ENCODE results near the gene NAA80. TPM values are rescaled to one million over a fixed set of nuclear protein-coding genes. Genes with fewer than 3 reads are reported as not detected.

Gene NAA80
- total and polyA plus RNA-seq, 5 experiments from 2014 or later, result 10.8 to 36.8 (median 18.7) TPM

DNA sequence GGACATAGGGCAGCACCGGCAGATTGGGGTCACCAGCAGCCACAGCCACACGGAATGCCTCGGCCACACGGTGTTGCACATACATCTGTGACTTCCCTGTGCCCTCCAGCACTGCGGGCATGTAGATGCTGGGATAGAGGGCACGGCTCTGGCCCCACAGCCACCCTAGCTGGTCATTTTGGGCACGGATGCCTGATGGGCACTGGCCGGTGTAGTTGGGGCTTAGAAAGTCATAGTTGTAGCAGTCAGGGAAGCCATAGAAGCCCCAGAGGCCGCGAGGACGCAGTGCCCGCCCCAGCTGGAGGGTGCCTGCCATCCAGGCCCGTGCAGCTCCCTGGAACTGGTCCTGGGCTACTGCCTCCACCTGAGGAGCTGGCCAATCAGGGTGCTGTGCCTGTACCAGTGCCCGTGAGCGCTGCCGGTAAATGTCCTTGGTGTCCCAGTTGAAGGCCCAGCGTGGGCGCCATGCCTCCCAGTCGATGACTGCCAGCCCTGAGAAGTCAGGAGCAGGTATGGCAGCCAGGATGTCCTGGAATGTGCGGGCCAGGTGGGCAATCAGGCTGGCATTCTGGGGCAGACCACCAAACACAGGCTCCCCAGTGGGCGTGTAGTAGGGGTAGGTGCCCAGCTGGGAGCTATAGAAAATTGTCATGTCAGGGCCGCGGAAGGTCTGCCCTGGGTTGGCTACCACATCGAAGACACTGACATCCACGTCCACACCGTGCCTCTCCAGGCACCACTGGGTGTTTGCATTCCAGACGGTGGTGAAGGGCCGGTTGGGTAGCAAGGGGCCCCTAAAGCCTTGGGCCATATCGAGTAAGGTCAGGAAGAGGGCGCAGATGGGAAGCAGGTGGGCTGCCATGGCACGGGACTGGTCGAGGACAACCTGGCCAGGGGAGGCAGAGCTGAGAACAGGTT is 3.1 kb upstream of the NAA80 start:
- ATAC-seq, result no peak
- H3K4me1 Mint-ChIP-seq, result peaks cover 15 to 41% (median 35%) of the 10 kb centered on the region in 4 donors
- POLR2A ChIA-PET, result interaction anchor here (1.5 to 2.3 kb wide), 3 partner anchors 10 to 48 kb away, joined by 3 to 7 read pairs (median 6); partner anchors contain the start of genes CYB561D2, IFRD2 and NPRL2
- DNase-seq, result no peak
- H3K27ac Mint-ChIP-seq, result peak overlapping the region in 9 of 10 donors; percentile 27 to 80 (median 43)
- H3K36me3 Mint-ChIP-seq, result peaks cover 0 to 2% (median 0%) of the 10 kb centered on the region in 3 donors
- no peaks in the 10 kb centered on the region for H3K9me3 Mint-ChIP-seq
- H3K4me3 Mint-ChIP-seq, result peak overlapping the region in 2 of 10 donors; percentile 10 to 28
- no peaks in the 10 kb centered on the region for H3K27me3 Mint-ChIP-seq

DNA sequence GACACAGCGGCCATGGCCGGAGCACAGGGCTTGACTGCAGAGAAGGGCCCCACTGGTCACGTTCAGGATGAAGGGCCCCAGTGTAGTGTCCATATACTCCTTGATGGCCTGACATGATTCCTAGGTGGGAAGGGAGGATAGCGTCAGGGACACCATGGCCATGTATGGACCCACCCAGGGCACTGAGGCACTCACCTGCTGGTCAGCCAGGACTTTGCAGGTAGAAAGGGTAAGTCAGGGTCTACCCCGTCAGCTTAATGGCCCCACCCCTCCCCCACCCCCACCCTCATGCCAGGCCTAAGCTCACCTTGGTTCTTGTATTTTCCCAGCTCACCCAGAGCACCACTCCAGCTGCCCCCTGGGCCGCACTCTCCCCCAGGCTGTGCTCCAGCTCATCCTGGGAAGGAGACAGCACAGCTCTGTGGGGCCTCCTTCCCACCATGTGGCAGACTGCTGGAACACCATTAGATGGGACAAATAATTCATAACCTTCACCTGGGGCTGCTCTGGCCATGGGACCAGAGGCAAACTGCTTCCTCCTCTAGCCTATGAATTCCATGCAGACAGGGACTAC is 1.6 kb upstream of the NAA80 start:
- peaks cover 18 to 45% (median 35%) of the 10 kb centered on the region in 4 donors for H3K4me1 Mint-ChIP-seq
- peaks cover 0 to 6% (median 0%) of the 10 kb centered on the region in 3 donors for H3K36me3 Mint-ChIP-seq
- H3K27ac Mint-ChIP-seq, result peak overlapping the region in 9 of 10 donors; percentile 95 to 100 (median 99)
- peak overlapping the region in 9 of 10 donors; percentile 58 to 99 (median 96) for H3K4me3 Mint-ChIP-seq
- ATAC-seq (no peak), DNase-seq (no peak)
- H3K27me3 Mint-ChIP-seq, result no peaks in the 10 kb centered on the region
- POLR2A ChIA-PET, result interaction anchor here (0.6 to 3.1 kb wide), 6 partner anchors 15 to 50 kb away, joined by 3 to 44 read pairs (median 6); partner anchors contain the start of genes CYB561D2 and NPRL2
- H3K9me3 Mint-ChIP-seq, result no peaks in the 10 kb centered on the region

DNA sequence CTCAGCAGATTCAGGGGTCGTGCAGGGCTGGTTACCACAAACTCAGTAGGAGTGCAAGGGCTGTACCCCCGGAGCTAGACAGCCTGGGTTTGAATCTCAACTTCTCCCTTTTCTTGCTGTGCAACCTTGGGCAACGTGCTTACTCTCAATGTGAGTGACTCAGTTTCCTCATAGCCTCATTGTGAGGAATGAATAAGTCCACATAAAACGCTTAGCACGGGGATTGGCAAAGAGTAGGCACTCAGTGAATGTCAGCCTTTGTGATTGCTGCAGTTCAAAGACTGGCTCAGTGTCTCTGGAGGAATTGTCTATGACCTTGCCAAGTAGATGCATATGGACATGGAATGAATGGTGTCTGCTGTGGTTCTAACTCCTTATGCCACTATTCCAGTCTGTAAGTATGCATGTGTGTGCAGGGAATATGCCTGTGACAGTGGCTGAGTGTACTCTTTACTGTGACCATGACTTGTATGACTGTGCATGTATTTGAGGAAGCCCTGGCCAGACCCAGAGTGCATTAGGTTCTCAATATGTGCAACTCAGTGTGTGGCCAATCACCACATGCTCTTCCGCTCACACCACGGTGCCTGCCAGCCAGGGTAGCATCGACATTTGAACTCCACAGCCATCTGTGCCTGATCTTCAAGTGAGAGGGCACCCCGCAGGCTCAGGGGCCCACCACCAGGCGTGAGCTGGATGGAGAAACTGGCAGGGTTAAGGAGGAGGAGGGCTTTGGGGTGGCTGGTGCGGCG is 900 bp upstream of the NAA80 start:
- peaks cover 19 to 45% (median 35%) of the 10 kb centered on the region in 4 donors for H3K4me1 Mint-ChIP-seq
- ATAC-seq, result no peak
- peaks cover 0 to 6% (median 0%) of the 10 kb centered on the region in 3 donors for H3K36me3 Mint-ChIP-seq
- H3K27me3 Mint-ChIP-seq, result no peaks in the 10 kb centered on the region
- peak overlapping the region; percentile 95 to 99 (median 97) for H3K4me3 Mint-ChIP-seq
- peak overlapping the region; percentile 95 to 100 (median 99) for H3K27ac Mint-ChIP-seq
- POLR2A ChIA-PET, result interaction anchor here (0.6 to 3.1 kb wide), 21 partner anchors 9 to 360 kb away, joined by 3 to 44 read pairs (median 8); partner anchors contain the start of genes CYB561D2, NPRL2, RASSF1 and RBM6
- DNase-seq, result no peak
- H3K9me3 Mint-ChIP-seq, result no peaks in the 10 kb centered on the region

DNA sequence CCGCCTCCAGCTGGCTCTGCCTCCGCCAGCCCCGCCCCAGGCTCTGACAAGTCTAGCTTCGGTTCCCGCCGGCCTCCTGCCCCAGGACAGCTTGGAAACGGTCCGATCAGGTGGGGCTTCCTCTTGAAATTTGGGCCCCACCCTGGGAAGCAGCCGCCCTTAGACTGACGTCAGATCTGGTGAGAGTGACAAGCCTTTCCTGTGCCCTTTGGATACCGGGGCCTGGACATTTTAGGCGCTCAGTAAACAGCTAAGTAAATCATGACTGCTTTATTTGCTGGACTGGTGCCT is 378 bp upstream of the NAA80 start:
- no peak for DNase-seq
- POLR2A ChIA-PET, result interaction anchor here (0.6 to 3.1 kb wide), 23 partner anchors 9 to 359 kb away, joined by 3 to 44 read pairs (median 8); partner anchors contain the start of genes CYB561D2, HEMK1, NPRL2 and RASSF1
- H3K9me3 Mint-ChIP-seq, result no peaks in the 10 kb centered on the region
- H3K36me3 Mint-ChIP-seq, result peaks cover 0 to 6% (median 0%) of the 10 kb centered on the region in 3 donors
- peak overlapping the region; percentile 95 to 100 (median 99) for H3K27ac Mint-ChIP-seq
- no peak for ATAC-seq
- H3K4me1 Mint-ChIP-seq, result peaks cover 19 to 41% (median 34%) of the 10 kb centered on the region in 4 donors
- H3K27me3 Mint-ChIP-seq, result no peaks in the 10 kb centered on the region
- H3K4me3 Mint-ChIP-seq, result peak overlapping the region; percentile 95 to 99 (median 97)

DNA sequence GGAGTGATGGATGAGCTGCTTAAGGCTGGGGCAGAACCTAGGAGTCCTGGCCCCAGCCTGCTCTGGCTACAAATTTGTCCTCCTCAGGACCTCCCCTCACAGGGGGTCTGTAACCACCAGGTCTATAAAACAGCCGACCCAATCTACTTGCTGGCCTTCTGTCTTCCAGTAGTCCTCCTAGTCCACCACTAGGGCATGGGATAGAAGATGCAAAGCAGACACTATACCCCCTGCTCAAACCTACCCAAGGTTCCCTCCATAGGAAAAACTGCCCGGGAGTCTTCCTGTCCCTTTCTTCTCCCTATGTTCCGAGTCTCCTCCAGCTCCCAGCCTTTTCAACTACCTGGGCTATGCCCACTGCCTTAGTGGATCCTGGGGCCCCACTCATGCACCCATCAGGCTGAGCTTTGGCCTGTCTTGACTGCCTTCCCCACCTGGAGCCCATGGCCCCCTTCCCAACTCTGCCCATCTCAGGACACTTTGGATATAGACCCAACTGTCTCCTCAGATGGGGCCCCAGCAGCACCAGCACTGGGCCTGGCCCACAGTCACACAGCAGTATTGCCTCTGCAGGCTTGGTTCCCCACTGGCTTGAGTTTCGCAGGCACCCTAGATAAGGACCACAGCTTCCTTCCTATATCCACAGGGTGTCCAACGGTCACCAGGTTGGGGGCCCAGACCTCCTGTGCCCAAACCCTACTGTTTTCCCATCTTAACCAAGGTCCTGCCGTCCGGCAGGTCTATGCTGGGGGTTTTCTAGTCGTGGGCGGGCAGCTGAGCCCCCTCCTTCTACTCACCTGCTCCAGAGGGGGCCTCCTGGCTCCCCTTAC is 1.1 kb downstream of the NAA80 start:
- peak overlapping the region in 9 of 10 donors; percentile 75 to 100 (median 99) for H3K27ac Mint-ChIP-seq
- H3K4me3 Mint-ChIP-seq, result peak overlapping the region; percentile 95 to 99 (median 97)
- H3K27me3 Mint-ChIP-seq, result no peaks in the 10 kb centered on the region
- ATAC-seq (no peak), DNase-seq (peak in 1 of 10 donors; percentile 17)
- H3K9me3 Mint-ChIP-seq, result no peaks in the 10 kb centered on the region
- POLR2A ChIA-PET, result interaction anchor here (0.6 to 3.1 kb wide), 21 partner anchors 9 to 484 kb away, joined by 3 to 44 read pairs (median 9); partner anchors contain the start of genes CYB561D2, GNAI2, HEMK1 and NPRL2
- peaks cover 19 to 44% (median 35%) of the 10 kb centered on the region in 4 donors for H3K4me1 Mint-ChIP-seq
- H3K36me3 Mint-ChIP-seq, result peaks cover 0 to 6% (median 0%) of the 10 kb centered on the region in 3 donors

DNA sequence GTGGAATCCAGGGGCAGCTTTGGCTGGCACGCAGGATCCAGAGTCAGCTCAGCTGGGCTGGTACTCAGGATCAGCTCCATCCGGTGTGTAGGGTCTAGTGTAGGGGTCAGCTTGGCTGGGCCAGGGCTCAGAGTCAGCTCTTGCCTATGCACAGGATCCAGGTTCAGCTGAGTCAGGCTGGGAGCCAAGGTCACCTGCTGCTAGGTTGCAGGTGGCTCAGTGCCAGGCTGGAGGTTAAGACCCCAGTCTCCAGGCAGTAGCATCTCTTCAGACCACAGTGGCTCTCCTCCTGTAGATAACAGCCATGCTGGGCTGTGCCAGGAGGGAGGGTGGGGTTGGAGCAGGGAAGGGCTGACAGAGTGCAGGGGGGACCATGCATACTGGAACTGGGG is 1.8 kb downstream of the NAA80 start:
- peaks cover 0 to 6% (median 0%) of the 10 kb centered on the region in 3 donors for H3K36me3 Mint-ChIP-seq
- no peaks in the 10 kb centered on the region for H3K9me3 Mint-ChIP-seq
- peak overlapping the region in 4 of 10 donors; percentile 95 to 98 (median 96) for H3K4me3 Mint-ChIP-seq
- DNase-seq (no peak), ATAC-seq (no peak)
- POLR2A ChIA-PET, result interaction anchor here (0.7 to 2.9 kb wide), 7 partner anchors 8 to 53 kb away, joined by 3 to 19 read pairs (median 9); partner anchors contain the start of genes CYB561D2 and NPRL2
- peaks cover 25 to 47% (median 42%) of the 10 kb centered on the region in 4 donors for H3K4me1 Mint-ChIP-seq
- peak overlapping the region in 6 of 10 donors; percentile 68 to 100 (median 98) for H3K27ac Mint-ChIP-seq
- H3K27me3 Mint-ChIP-seq, result no peaks in the 10 kb centered on the region

DNA sequence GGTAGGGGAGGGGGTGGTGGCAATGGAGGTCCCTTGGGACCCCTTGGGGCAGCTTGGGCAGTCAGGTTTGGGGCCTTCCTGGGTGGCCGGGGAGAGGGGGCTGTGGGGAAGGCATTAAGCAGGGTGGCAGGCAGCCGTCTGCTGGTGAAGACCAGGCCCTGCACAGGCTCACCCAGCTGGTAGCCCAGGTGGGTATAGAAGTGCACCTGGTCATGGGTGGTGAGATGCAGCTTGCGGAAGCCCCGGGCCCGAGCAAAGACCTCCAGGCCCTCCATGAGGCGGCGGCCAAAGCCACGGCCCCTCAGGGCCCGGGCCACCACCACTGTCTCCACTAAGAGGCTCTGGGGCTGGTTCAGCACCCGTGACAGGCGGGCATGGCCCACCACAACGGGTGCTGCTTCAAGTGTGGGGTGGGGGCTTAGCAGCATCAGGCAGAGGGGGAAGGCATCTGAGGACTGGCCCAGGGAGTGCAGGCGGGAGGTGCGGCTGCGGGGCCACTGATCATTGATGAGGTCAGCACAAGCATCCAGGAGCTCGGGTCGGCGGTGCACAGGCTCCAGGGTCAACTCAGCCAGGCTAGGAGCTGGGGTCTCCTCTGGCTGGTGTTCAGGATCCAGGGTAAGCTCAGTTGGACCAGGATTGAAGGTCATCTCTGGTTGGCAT is 2.4 kb downstream of the NAA80 start:
- no peaks in the 10 kb centered on the region for H3K27me3 Mint-ChIP-seq
- peak overlapping the region in 5 of 10 donors; percentile 33 to 68 (median 42) for H3K4me3 Mint-ChIP-seq
- H3K36me3 Mint-ChIP-seq, result peaks cover 0 to 6% (median 0%) of the 10 kb centered on the region in 3 donors
- peaks cover 25 to 46% (median 44%) of the 10 kb centered on the region in 4 donors for H3K4me1 Mint-ChIP-seq
- POLR2A ChIA-PET, result interaction anchor here (0.7 kb wide), 2 partner anchors 40 to 53 kb away, joined by 3 to 4 read pairs; partner anchors contain the start of gene NPRL2
- H3K27ac Mint-ChIP-seq, result peak overlapping the region in 6 of 10 donors; percentile 56 to 99 (median 78)
- H3K9me3 Mint-ChIP-seq, result no peaks in the 10 kb centered on the region
- ATAC-seq (no peak), DNase-seq (no peak)

DNA sequence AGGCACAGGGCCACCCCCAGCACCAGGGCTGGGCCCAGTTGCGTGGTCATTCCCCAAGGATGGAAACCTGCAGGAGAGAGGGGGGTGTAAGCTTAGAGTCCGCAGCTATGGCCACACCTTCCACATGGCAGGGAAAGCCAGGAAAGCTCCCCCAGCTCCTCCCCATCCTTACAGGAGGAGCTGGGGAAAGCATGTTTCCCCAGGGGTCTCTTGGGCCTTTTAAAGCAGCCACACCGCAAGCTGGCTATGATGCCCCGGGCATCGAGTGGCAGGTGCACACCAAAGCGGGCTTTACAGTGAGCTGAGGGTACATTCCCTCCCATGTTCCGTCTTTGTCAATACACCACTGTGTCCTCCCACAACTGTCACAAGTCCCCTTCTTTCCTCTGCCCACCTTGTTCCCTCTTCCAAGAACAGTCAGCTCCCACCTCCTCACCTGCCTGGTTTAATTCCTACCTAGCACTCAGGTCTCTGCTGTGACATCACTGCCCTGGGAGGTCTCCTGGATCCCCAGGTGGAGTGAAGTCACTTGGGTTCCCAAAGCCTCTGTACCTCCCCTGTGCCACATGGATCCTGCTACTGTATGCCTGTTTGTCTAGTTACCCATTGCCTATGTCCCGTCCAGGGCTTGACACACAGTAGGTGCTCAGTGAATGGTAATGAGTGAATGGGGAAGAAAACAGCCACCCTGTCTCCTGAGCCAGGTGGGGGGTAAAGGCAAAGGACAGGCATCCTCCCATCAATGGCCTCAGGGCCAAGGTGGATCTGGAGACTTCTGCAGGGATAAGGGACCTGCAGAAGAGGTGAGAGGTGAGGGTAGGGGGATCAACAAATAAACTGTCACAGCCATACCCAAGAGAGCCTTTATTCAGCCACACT is 3.4 kb downstream of the NAA80 start:
- DNase-seq (no peak), ATAC-seq (no peak)
- no peaks in the 10 kb centered on the region for H3K9me3 Mint-ChIP-seq
- POLR2A ChIA-PET, result interaction anchor here (0.9 to 1.2 kb wide), 2 partner anchors 26 to 55 kb away, joined by 4 to 5 read pairs; partner anchors contain the start of genes CYB561D2, HYAL2 and NPRL2
- no peaks in the 10 kb centered on the region for H3K27me3 Mint-ChIP-seq
- peaks cover 0 to 7% (median 0%) of the 10 kb centered on the region in 3 donors for H3K36me3 Mint-ChIP-seq
- peaks cover 29 to 51% (median 47%) of the 10 kb centered on the region in 4 donors for H3K4me1 Mint-ChIP-seq
- peak overlapping the region in 3 of 10 donors; percentile 61 to 86 (median 74) for H3K27ac Mint-ChIP-seq
- peak overlapping the region in 1 of 10 donors; percentile 20 for H3K4me3 Mint-ChIP-seq

DNA sequence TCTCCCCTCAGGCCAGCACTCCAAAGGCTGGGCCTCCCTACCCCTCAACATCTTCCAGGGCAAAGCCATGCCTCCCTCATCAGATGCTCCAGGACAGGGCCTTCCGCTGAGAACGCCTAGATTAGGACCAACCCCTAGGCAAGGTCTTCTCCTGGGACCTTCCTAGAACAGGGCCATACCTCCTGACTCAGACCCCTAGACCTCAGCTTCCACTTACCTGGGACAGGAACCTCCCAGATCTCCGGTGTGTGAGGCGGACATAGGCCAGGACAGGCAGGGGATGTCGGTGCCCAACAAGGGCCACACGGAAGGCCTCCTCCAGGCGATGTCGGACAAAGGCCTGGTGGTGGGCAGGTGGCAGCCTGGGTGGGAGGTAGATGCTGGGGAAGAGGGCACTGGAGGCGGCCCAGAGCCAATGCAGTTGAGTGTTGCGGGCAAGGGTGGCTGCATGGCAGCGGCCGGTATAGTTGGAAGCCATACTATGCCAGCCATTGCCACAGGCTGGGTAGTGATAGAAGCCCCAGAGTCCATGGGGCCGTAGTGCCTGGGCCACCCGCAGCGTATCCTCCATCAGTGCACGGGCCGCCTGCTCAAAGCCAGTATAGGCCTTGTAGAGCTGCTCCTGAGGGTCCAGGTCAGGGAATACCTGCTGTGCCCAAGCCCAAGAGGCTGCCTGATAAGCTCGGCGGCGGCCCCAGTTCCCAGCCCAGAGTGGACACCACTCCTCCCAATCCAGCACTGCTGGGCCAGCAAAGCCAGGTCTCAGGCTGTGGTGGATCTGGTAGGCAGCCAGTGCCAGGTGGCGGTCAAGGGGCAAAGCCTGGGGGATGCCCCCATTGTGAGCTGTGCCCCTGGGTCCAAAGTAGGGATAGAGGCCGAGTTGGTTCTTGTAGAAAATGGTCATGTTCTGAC is 4.5 kb downstream of the NAA80 start:
- H3K27me3 Mint-ChIP-seq, result no peaks in the 10 kb centered on the region
- DNase-seq, result no peak
- H3K9me3 Mint-ChIP-seq, result no peaks in the 10 kb centered on the region
- peaks cover 0 to 7% (median 0%) of the 10 kb centered on the region in 3 donors for H3K36me3 Mint-ChIP-seq
- POLR2A ChIA-PET, result interaction anchor here (0.6 to 3.8 kb wide), 3 partner anchors 42 to 56 kb away, joined by 4 to 26 read pairs (median 4); partner anchors contain the start of genes CYB561D2 and NPRL2
- no peak for ATAC-seq
- peak overlapping the region in 1 of 10 donors; percentile 42 for H3K4me3 Mint-ChIP-seq
- H3K27ac Mint-ChIP-seq, result peak overlapping the region in 1 of 10 donors; percentile 21
- H3K4me1 Mint-ChIP-seq, result peaks cover 22 to 45% (median 39%) of the 10 kb centered on the region in 4 donors

All from naive thymus-derived CD8-positive, alpha-beta T cell (primary cell).